ENCODE data around the gene BGN. TPM values are rescaled to one million over a fixed set of nuclear protein-coding genes. Genes with fewer than 3 reads are reported as not detected.

The BGN gene
- total and polyA plus RNA-seq, 2 donors (not counting 1 experiment from before 2014, with no cell fraction given): not detected

- Histone ChIP-seq H3K4me3 (ENCODE audit: control extremely low read depth in 1 of 5, extremely low read depth in 1 of 5, insufficient read depth in 1 of 5, low read depth in 2 of 5, low read length in 4 of 5) (no peak overlapping the region), H3K9ac (ENCODE audit: low read length) (no peak overlapping the region), H3K4me2 (replicated peaks; ENCODE audit: low read depth, low read length, poor library complexity, severe bottlenecking) (no peak overlapping the region), H3K36me3 (replicated peaks in 1 of 2; ENCODE audit: control extremely low read depth in 1 of 2, control insufficient read depth in 1 of 2, extremely low read depth in 1 of 2, insufficient read depth in 2 of 2, low read length in 1 of 2) (peaks cover 0 to 5% of the 10 kb centered on the region in 2 experiments), H4K20me1 (ENCODE audit: control insufficient read depth, insufficient read depth, low read length, poor library complexity, severe bottlenecking) (no peaks in the 10 kb centered on the region), H3K4me1 (ENCODE audit: control insufficient read depth in 2 of 2, insufficient read depth in 2 of 2, low read length in 2 of 2) (no peaks in the 10 kb centered on the region), H3K9me3 (ENCODE audit: control extremely low read depth in 1 of 3, control insufficient read depth in 2 of 3, insufficient read depth in 1 of 3, low read length in 2 of 3) (no peaks in the 10 kb centered on the region), H3K79me2 (ENCODE audit: control insufficient read depth, insufficient read depth, low read length) (no peaks in the 10 kb centered on the region), H3K27ac (ENCODE audit: low read length in 2 of 2) (no peak overlapping the region), H3K27me3 (replicated peaks in 1 of 4; ENCODE audit: control extremely low read depth in 1 of 4, control insufficient read depth in 3 of 4, insufficient read depth in 4 of 4, low read length in 3 of 4) (no peaks in the 10 kb centered on the region), H2AFZ (ENCODE audit: insufficient read depth, low read depth, low read length, poor library complexity, severe bottlenecking) (no peak overlapping the region)
- DNase-seq (no peak), ATAC-seq (ENCODE audit: low read depth) (no peak)
- H3K27ac Mint-ChIP-seq: no peak overlapping the region
- H3K27me3 Mint-ChIP-seq: no peaks in the 10 kb centered on the region
- intact Hi-C loops (cut with micrococcal nuclease): no loop called here
- TF ChIP-seq, protein P1, sequence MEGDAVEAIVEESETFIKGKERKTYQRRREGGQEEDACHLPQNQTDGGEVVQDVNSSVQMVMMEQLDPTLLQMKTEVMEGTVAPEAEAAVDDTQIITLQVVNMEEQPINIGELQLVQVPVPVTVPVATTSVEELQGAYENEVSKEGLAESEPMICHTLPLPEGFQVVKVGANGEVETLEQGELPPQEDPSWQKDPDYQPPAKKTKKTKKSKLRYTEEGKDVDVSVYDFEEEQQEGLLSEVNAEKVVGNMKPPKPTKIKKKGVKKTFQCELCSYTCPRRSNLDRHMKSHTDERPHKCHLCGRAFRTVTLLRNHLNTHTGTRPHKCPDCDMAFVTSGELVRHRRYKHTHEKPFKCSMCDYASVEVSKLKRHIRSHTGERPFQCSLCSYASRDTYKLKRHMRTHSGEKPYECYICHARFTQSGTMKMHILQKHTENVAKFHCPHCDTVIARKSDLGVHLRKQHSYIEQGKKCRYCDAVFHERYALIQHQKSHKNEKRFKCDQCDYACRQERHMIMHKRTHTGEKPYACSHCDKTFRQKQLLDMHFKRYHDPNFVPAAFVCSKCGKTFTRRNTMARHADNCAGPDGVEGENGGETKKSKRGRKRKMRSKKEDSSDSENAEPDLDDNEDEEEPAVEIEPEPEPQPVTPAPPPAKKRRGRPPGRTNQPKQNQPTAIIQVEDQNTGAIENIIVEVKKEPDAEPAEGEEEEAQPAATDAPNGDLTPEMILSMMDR (IDR thresholded peaks at IDR 0.05): no peak
- TF ChIP-seq EZH2 (IDR thresholded peaks at IDR 0.05; ENCODE audit: borderline replicate concordance, insufficient read depth, low read depth, low read length, poor library complexity, severe bottlenecking): no peak
- H3K9me3 Mint-ChIP-seq (ENCODE audit: insufficient read depth): no peaks in the 10 kb centered on the region
- ChIA-PET CTCF (no interaction called here), POLR2A (no interaction called here)
- H3K4me1 Mint-ChIP-seq: no peaks in the 10 kb centered on the region
- H3K4me3 Mint-ChIP-seq: no peak overlapping the region
- 100% methylated on average over 12 of the region's 26 CpGs for WGBS (ENCODE audit: insufficient coverage)
These were observed 44.4 kb upstream of the BGN start for GRCh38 chrX:153450114-153450948.

DNA sequence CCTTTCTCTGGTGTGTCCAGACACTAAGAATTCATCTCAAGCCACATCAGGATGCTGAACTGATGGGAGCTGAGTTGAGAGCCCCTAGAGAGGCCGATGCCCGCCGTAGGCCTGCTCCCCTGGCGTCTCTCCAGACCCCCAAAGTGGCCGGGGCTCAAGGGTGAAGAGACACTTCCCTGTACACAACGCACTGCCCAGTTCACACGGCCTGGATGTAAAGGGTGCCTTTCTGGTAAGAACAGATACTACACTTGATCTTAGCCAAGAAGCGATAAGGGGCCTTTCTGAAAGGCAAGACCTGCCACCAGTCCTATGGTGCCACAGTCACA lies 43.9 kb upstream of the BGN start:
- H3K4me3 Mint-ChIP-seq: no peak overlapping the region
- intact Hi-C loops (cut with micrococcal nuclease): no loop called here
- H3K9me3 Mint-ChIP-seq (ENCODE audit: insufficient read depth): no peaks in the 10 kb centered on the region

More for the DNA sequence above, 43.9 kb upstream of the BGN start:
- no peak overlapping the region for H3K4me2 ChIP-seq (replicated peaks; ENCODE audit: low read depth, low read length, poor library complexity, severe bottlenecking)
- H4K20me1 ChIP-seq (ENCODE audit: control insufficient read depth, insufficient read depth, low read length, poor library complexity, severe bottlenecking): no peaks in the 10 kb centered on the region
- no peak overlapping the region for H3K9ac ChIP-seq (ENCODE audit: low read length)
- DNase-seq (no peak), ATAC-seq (ENCODE audit: low read depth) (no peak)
- H3K79me2 ChIP-seq (ENCODE audit: control insufficient read depth, insufficient read depth, low read length): no peaks in the 10 kb centered on the region
- no peak overlapping the region for H2AFZ ChIP-seq (ENCODE audit: insufficient read depth, low read depth, low read length, poor library complexity, severe bottlenecking)
- ChIA-PET CTCF (no interaction called here), POLR2A (no interaction called here)
- Mint-ChIP-seq H3K4me1 (no peaks in the 10 kb centered on the region), H3K27ac (no peak overlapping the region), H3K27me3 (no peaks in the 10 kb centered on the region)
- H3K9me3 ChIP-seq (ENCODE audit: control extremely low read depth in 1 of 3, control insufficient read depth in 2 of 3, insufficient read depth in 1 of 3, low read length in 2 of 3): no peaks in the 10 kb centered on the region
- H3K4me1 ChIP-seq (ENCODE audit: control insufficient read depth in 2 of 2, insufficient read depth in 2 of 2, low read length in 2 of 2): no peaks in the 10 kb centered on the region
- TF ChIP-seq, protein P1 (IDR thresholded peaks at IDR 0.05): no peak
- TF ChIP-seq EZH2 (IDR thresholded peaks at IDR 0.05; ENCODE audit: borderline replicate concordance, insufficient read depth, low read depth, low read length, poor library complexity, severe bottlenecking): no peak
- peaks cover 0 to 5% of the 10 kb centered on the region in 2 experiments for H3K36me3 ChIP-seq (replicated peaks in 1 of 2; ENCODE audit: control extremely low read depth in 1 of 2, control insufficient read depth in 1 of 2, extremely low read depth in 1 of 2, insufficient read depth in 2 of 2, low read length in 1 of 2)
- H3K27me3 ChIP-seq (replicated peaks in 1 of 4; ENCODE audit: control extremely low read depth in 1 of 4, control insufficient read depth in 3 of 4, insufficient read depth in 4 of 4, low read length in 3 of 4): no peaks in the 10 kb centered on the region
- H3K4me3 ChIP-seq (ENCODE audit: control extremely low read depth in 1 of 5, extremely low read depth in 1 of 5, insufficient read depth in 1 of 5, low read depth in 2 of 5, low read length in 4 of 5): no peak overlapping the region
- no CpG with 5 or more reads among the region's 8 CpGs for WGBS (ENCODE audit: insufficient coverage)
- H3K27ac ChIP-seq (ENCODE audit: low read length in 2 of 2): no peak overlapping the region
